Urinary bladder (tissue), 4 donors: ENCODE data around the gene C1QTNF3. TPM values are rescaled to one million over a fixed set of nuclear protein-coding genes. Genes with fewer than 3 reads are reported as not detected.

Source experiments
- DNase-seq: peaks from one replicate; pipeline ENCODE4 v3.0.0-alpha.2; 2015; ENCODE audit errors: extremely low spot score
- H3K27ac ChIP-seq: one replicate; pipeline ENCODE4 v1.5.1; 2013; ENCODE audit warnings: low read depth, mild to moderate bottlenecking, moderate library complexity
- H3K36me3 ChIP-seq: one replicate; pipeline ENCODE4 v1.6.1; 2013; ENCODE audit warnings: mild to moderate bottlenecking, moderate library complexity; ENCODE audit not compliant: insufficient read depth
- H3K4me1 ChIP-seq: one replicate; pipeline ENCODE4 v1.6.1; 2013; ENCODE audit warnings: mild to moderate bottlenecking, moderate library complexity; ENCODE audit not compliant: insufficient read depth
- H3K4me3 ChIP-seq: one replicate; pipeline ENCODE4 v1.5.1; 2013; ENCODE audit warnings: low read depth, low read length
- WGBS: extraction: QIAGEN DNeasy Blood & Tissue Kit; methylation state at CpG from one replicate; pipeline ENCODE4 v1.1.7; 2013; 5-methylcytosine and 5-hydroxymethylcytosine counted together
- polyA plus RNA-seq: library from polyadenylated mRNA; stranded (reverse); fragments of 200-250 nt; gene quantifications from one replicate; pipeline ENCODE4 v1.2.3, GENCODE V29; 2013
- total RNA-seq: library from RNA; depleted of rRNA; stranded (reverse); fragments of >200 nt; gene quantifications from one replicate; pipeline ENCODE4 v1.2.3, GENCODE V29; 2014
- donor health status: healthy with polysubstance abuse.
- donor health status: healthy.

C1QTNF3 gene
- total and polyA plus RNA-seq, 2 donors, result 4.4 to 87.9 TPM

- no peak for DNase-seq
- WGBS, result 7% methylated on average over 1 of the region's 1 CpG
These were observed 34.2 kb downstream of the C1QTNF3 start for GRCh38 chr5:34008802-34009201.

GRCh38 chr5:34007621-34008600 lies 35.1 kb downstream of the C1QTNF3 start, which contains the start of gene AMACR:
Gene AMACR (minus strand): TSS chr5:34008050. CDS start chr5:34008019, 31 bp downstream.
- DNase-seq, result peak; percentile 88
- H3K27ac ChIP-seq, result peak within 1 kb of the TSS; percentile 89
- H3K4me3 ChIP-seq, result peak within 1 kb of the TSS; percentile 55
- under 1% methylated on average over 76 of the region's 76 CpGs for WGBS
- no peaks in the 10 kb centered on the region for H3K4me1 ChIP-seq
- H3K36me3 ChIP-seq, result no peaks in the 10 kb centered on the region

More at GRCh38 chr5:34008802-34009201, 34.2 kb downstream of the C1QTNF3 start:
- H3K27ac ChIP-seq, result peak overlapping the region; percentile 10
- H3K4me1 ChIP-seq, result no peaks in the 10 kb centered on the region
- no peaks in the 10 kb centered on the region for H3K36me3 ChIP-seq
- H3K4me3 ChIP-seq, result peak overlapping the region; percentile 55

- H3K4me3 ChIP-seq, result peak overlapping the region; percentile 55
- no peaks in the 10 kb centered on the region for H3K4me1 ChIP-seq
- DNase-seq, result no peak
- H3K27ac ChIP-seq, result peak overlapping the region; percentile 89
- H3K36me3 ChIP-seq, result no peaks in the 10 kb centered on the region
- WGBS, result 3% methylated on average over 11 of the region's 11 CpGs
These were observed 35.8 kb downstream of the C1QTNF3 start for GRCh38 chr5:34007201-34007620.

GRCh38 chr5:34005681-34006080 lies 37.3 kb downstream of the C1QTNF3 start:
- no peaks in the 10 kb centered on the region for H3K36me3 ChIP-seq
- no peak overlapping the region for H3K27ac ChIP-seq
- DNase-seq, result no peak
- H3K4me3 ChIP-seq, result no peak overlapping the region
- no peaks in the 10 kb centered on the region for H3K4me1 ChIP-seq
- WGBS, result 69% methylated on average over 4 of the region's 4 CpGs

- H3K4me1 ChIP-seq, result no peaks in the 10 kb centered on the region
- no peaks in the 10 kb centered on the region for H3K36me3 ChIP-seq
- H3K27ac ChIP-seq, result no peak overlapping the region
- WGBS, result 86% methylated on average over 4 of the region's 4 CpGs
- no peak overlapping the region for H3K4me3 ChIP-seq
- DNase-seq, result no peak
These were observed 37.8 kb downstream of the C1QTNF3 start for GRCh38 chr5:34005211-34005610.

- WGBS, result 81% methylated on average over 4 of the region's 4 CpGs
These were observed 39.1 kb downstream of the C1QTNF3 start for GRCh38 chr5:34003941-34004340.

GRCh38 chr5:34002629-34003328 lies 40.2 kb downstream of the C1QTNF3 start:
- H3K4me3 ChIP-seq, result no peak overlapping the region
- no peaks in the 10 kb centered on the region for H3K36me3 ChIP-seq
- H3K27ac ChIP-seq, result no peak overlapping the region
- 97% methylated on average over 10 of the region's 10 CpGs for WGBS
- no peaks in the 10 kb centered on the region for H3K4me1 ChIP-seq
- DNase-seq, result no peak

More at GRCh38 chr5:34003941-34004340, 39.1 kb downstream of the C1QTNF3 start:
- Histone ChIP-seq H3K4me3 (no peak overlapping the region), H3K36me3 (no peaks in the 10 kb centered on the region), H3K4me1 (no peaks in the 10 kb centered on the region), H3K27ac (no peak overlapping the region)
- DNase-seq, result no peak

- no peaks in the 10 kb centered on the region for H3K4me1 ChIP-seq
- no peak overlapping the region for H3K4me3 ChIP-seq
- 35% methylated on average over 10 of the region's 10 CpGs for WGBS
- H3K36me3 ChIP-seq, result no peaks in the 10 kb centered on the region
- DNase-seq, result no peak
- H3K27ac ChIP-seq, result no peak overlapping the region
These were observed 41.7 kb downstream of the C1QTNF3 start for GRCh38 chr5:34001241-34001841.

- DNase-seq, result no peak
- Histone ChIP-seq H3K27ac (no peak overlapping the region), H3K4me1 (no peaks in the 10 kb centered on the region), H3K4me3 (no peak overlapping the region), H3K36me3 (no peaks in the 10 kb centered on the region)
- WGBS, result 95% methylated on average over 4 of the region's 4 CpGs
These were observed 43.0 kb downstream of the C1QTNF3 start for GRCh38 chr5:33999978-34000377.

GRCh38 chr5:33997331-33997983 lies 45.6 kb downstream of the C1QTNF3 start:
- Histone ChIP-seq H3K27ac (no peak overlapping the region), H3K36me3 (no peaks in the 10 kb centered on the region), H3K4me1 (no peaks in the 10 kb centered on the region), H3K4me3 (no peak overlapping the region)
- 32% methylated on average over 6 of the region's 6 CpGs for WGBS
- DNase-seq, result peak; percentile 40

- Histone ChIP-seq H3K36me3 (no peaks in the 10 kb centered on the region), H3K27ac (no peak overlapping the region), H3K4me1 (no peaks in the 10 kb centered on the region), H3K4me3 (no peak overlapping the region)
- no peak for DNase-seq
- WGBS, result 59% methylated on average over 2 of the region's 2 CpGs
These were observed 47.1 kb downstream of the C1QTNF3 start for GRCh38 chr5:33995865-33996264.

- no peaks in the 10 kb centered on the region for H3K4me1 ChIP-seq
- no peaks in the 10 kb centered on the region for H3K36me3 ChIP-seq
- WGBS, result 46% methylated on average over 1 of the region's 1 CpG
- H3K4me3 ChIP-seq, result no peak overlapping the region
- no peak for DNase-seq
- H3K27ac ChIP-seq, result no peak overlapping the region
These were observed 48.2 kb downstream of the C1QTNF3 start for GRCh38 chr5:33994845-33995244.

- WGBS, result 89% methylated on average over 2 of the region's 2 CpGs
- H3K4me1 ChIP-seq, result no peaks in the 10 kb centered on the region
- no peaks in the 10 kb centered on the region for H3K36me3 ChIP-seq
- no peak overlapping the region for H3K4me3 ChIP-seq
- H3K27ac ChIP-seq, result no peak overlapping the region
- DNase-seq, result no peak
These were observed 50.1 kb downstream of the C1QTNF3 start for GRCh38 chr5:33992864-33993263.
